ENCODE measurements around the gene TRMT10A. TPM values are rescaled to one million over a fixed set of nuclear protein-coding genes. Genes with fewer than 3 reads are reported as not detected.

Gene TRMT10A
- total RNA-seq, 4 donors from 2014 or later, result 2.7 to 12.2 (median 6.3) TPM

DNA sequence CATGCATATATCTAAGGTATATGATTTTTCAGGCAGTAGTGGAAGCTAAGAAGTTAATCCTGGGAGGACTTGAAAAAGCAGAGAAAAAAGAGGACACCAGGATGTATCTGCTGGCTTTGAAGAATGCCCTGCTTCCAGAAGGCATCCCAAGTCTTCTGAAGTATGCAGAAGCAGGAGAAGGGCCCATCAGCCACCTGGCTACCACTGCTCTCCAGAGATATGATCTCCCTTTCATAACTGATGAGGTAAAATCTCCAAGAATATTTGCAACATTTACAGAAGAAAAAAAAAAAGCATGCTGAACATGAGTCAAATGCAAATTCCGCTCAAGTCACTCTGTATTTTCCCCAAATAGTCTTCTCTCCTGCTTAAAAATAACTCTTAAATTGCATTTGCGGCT, 42.9 kb upstream of the TRMT10A start:
- no peak for TF ChIP-seq POLR2A (IDR thresholded peaks at IDR 0.05)
- TF ChIP-seq, protein P1, sequence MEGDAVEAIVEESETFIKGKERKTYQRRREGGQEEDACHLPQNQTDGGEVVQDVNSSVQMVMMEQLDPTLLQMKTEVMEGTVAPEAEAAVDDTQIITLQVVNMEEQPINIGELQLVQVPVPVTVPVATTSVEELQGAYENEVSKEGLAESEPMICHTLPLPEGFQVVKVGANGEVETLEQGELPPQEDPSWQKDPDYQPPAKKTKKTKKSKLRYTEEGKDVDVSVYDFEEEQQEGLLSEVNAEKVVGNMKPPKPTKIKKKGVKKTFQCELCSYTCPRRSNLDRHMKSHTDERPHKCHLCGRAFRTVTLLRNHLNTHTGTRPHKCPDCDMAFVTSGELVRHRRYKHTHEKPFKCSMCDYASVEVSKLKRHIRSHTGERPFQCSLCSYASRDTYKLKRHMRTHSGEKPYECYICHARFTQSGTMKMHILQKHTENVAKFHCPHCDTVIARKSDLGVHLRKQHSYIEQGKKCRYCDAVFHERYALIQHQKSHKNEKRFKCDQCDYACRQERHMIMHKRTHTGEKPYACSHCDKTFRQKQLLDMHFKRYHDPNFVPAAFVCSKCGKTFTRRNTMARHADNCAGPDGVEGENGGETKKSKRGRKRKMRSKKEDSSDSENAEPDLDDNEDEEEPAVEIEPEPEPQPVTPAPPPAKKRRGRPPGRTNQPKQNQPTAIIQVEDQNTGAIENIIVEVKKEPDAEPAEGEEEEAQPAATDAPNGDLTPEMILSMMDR (IDR thresholded peaks at IDR 0.05), result no peak
- intact Hi-C loops (cut with DNase I), result no loop called here
- no peak overlapping the region for H3K4me3 ChIP-seq
- no peak for DNase-seq
- H3K9me3 ChIP-seq, result no peaks in the 10 kb centered on the region
- no peak overlapping the region for H3K27ac ChIP-seq
- peaks cover 0 to 4% (median 0%) of the 10 kb centered on the region in 4 donors for H3K27me3 ChIP-seq
- H3K4me1 ChIP-seq, result peaks cover 0 to 5% (median 0%) of the 10 kb centered on the region in 3 donors
- no peaks in the 10 kb centered on the region for H3K36me3 ChIP-seq
- WGBS, 2 donors, result 84 to 88% methylated on average over 2 of the region's 2 CpGs

DNA sequence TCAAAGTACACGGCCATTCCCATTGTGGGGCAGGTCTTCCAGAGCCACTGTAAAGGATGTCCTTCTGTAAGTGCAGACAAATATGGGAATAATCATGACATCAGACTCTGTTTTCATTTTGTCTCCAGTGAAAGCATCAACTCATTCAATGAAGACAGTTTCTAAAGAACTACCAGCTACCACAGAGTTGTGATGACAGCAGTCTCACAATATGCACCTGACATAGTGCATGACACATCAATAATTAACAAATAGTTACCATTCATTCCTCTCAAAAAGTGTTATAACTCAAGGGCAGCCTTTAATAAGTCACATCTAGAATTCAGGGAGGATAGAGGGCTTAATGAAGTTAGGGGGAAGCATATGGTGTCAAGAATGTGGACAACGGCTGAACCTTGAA, 31.0 kb upstream of the TRMT10A start:
- DNase-seq, result no peak
- WGBS, 2 donors, result 84 to 88% methylated on average over 2 of the region's 2 CpGs
- TF ChIP-seq, protein P1 (IDR thresholded peaks at IDR 0.05), result no peak
- TF ChIP-seq POLR2A (IDR thresholded peaks at IDR 0.05), result no peak
- Histone ChIP-seq H3K4me3 (no peak overlapping the region), H3K27ac (no peak overlapping the region), H3K27me3 (no peaks in the 10 kb centered on the region), H3K9me3 (no peaks in the 10 kb centered on the region), H3K4me1 (no peaks in the 10 kb centered on the region), H3K36me3 (no peaks in the 10 kb centered on the region)
- intact Hi-C loops (cut with DNase I), result no loop called here

DNA sequence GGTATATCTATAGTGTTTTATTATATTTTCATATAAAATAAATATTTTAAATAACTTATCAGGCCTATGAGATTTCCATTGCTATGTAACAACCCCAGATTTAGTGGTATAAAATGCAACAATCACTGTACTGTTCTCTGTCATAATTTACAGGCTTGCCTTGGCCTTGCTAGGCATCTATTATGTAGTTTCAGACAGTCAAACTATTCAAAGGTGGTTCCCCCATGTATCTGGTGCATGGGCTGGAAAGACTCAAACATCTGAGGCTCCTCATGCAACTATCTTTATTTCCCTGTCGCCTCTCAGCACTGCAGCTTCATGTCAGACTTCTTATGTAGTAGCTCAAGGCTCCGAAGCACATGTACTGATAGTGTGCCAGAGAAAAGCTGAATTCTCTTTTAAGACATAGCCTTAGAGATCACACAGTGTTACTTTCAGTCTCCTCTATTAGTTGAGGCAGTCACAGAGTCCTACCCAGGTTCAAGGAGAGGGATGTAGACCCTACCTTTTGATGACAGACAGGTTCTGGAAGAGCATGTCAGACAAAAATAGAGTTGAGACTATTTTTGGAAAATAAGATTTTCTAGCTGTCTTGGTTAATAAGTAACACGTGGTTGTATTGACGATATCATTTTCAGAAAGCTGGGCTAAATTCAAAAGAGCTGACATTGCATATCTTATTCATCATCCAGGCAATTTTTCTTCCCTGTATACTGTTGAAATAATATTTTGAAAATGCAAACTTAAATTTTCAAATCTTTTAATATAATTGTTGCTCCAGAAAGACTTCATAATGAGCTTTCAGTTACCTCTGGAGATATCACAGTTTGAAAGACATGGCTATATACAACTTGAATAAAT, 30.2 kb upstream of the TRMT10A start:
- TF ChIP-seq, protein P1 (IDR thresholded peaks at IDR 0.05), result no peak
- TF ChIP-seq POLR2A (IDR thresholded peaks at IDR 0.05), result no peak
- no peaks in the 10 kb centered on the region for H3K27me3 ChIP-seq
- H3K4me3 ChIP-seq, result no peak overlapping the region
- no peaks in the 10 kb centered on the region for H3K4me1 ChIP-seq
- H3K9me3 ChIP-seq, result no peaks in the 10 kb centered on the region
- no peaks in the 10 kb centered on the region for H3K36me3 ChIP-seq
- no peak overlapping the region for H3K27ac ChIP-seq
- WGBS, 2 donors, result 76 to 79% methylated on average over 4 of the region's 4 CpGs
- intact Hi-C loops (cut with DNase I), result no loop called here
- DNase-seq, result no peak

DNA sequence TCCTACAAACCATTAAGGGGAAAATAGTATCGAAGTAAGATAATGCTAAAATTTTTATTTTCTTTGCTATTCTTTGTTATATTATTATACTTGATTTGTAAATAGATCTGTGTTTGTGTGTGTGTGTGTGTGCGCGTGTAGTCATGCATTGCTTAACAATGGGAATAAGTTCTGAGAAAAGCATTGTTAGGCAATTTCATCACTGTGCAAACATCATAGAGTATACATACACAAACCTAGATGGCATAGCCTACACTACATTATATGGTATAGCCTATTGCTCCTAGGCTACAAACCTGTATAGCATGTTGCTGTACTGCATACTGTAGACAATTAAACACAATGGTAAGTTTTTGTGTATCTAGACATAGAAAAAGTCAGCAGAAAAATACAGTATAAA, 27.9 kb upstream of the TRMT10A start:
- Histone ChIP-seq H3K4me3 (no peak overlapping the region), H3K27ac (no peak overlapping the region), H3K9me3 (no peaks in the 10 kb centered on the region), H3K36me3 (no peaks in the 10 kb centered on the region), H3K4me1 (no peaks in the 10 kb centered on the region), H3K27me3 (no peaks in the 10 kb centered on the region)
- TF ChIP-seq POLR2A (IDR thresholded peaks at IDR 0.05), result no peak
- TF ChIP-seq, protein P1 (IDR thresholded peaks at IDR 0.05), result no peak
- no peak for DNase-seq
- 82 to 89% methylated on average over 3 of the region's 3 CpGs for WGBS, 2 donors
- intact Hi-C loops (cut with DNase I), result no loop called here

DNA sequence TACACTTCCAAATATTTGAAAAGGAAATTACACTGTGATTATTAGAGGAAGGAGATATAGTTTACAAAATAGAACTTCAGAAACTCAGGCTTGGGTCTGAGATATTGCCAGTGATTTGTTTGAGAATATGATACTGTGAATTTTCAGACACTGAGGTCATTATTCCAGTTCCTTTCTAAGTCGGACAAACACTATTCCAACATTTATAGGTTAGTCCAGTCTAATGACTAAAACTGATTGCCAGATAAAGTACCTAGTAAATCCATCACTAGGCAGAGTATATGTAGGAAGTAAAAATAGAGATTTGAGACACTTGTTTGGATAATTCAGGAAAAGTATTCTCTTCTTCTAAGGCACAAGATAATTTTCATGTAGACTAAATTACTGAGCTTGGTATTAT, 24.0 kb upstream of the TRMT10A start:
- Histone ChIP-seq H3K27me3 (no peaks in the 10 kb centered on the region), H3K27ac (no peak overlapping the region), H3K4me3 (no peak overlapping the region), H3K36me3 (no peaks in the 10 kb centered on the region), H3K9me3 (no peaks in the 10 kb centered on the region), H3K4me1 (no peaks in the 10 kb centered on the region)
- intact Hi-C loops (cut with DNase I), result no loop called here
- DNase-seq, result no peak
- 77 to 88% methylated on average over 1 of the region's 1 CpG for WGBS, 2 donors
- TF ChIP-seq, protein P1 (IDR thresholded peaks at IDR 0.05), result no peak
- no peak for TF ChIP-seq POLR2A (IDR thresholded peaks at IDR 0.05)

Measured in esophagus squamous epithelium (tissue), 5 donors.